HG03280 (cell line): ENCODE results near the gene PDZRN4.
A peak's percentile ranks its signal among the peaks of the same experiment; 100 is the strongest.
"Not testable (repeated sequence)": the region's sequence is repeated elsewhere in the genome, so short reads cannot be mapped to it uniquely, and the experiment has no call there.

Experiments used
- ATAC-seq: cut with Tn5 transposase; IDR thresholded peaks from one replicate; pipeline ENCODE4 v1.9.1; 2021; ENCODE audit warnings: mild to moderate bottlenecking, moderate library complexity; ENCODE audit not compliant: unreplicated experiment

Gene PDZRN4

GRCh38 chr12:41280341-41281095 lies 92.4 kb downstream of the PDZRN4 start:
- ATAC-seq = not testable (repeated sequence)

DNA sequence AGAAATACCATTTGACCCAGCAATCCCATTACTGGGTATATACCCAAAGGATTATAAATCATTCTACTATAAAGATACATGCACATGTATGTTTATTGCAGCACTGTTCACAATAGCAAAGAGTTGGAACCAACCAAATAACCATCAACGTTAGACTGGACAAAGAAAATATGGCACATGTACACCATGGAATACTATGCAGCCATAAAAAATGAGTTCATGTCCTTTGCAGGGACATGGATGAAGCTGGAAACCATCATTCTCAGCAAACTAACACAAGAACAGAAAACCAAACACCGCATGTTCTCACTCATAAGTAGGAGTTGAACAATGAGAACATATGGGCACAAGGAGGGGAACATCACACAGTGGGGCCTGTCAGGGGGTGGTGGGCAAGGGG lies 97.3 kb downstream of the PDZRN4 start:
- ATAC-seq = not testable (repeated sequence)

- no peak for ATAC-seq
Measured at GRCh38 chr12:41286426-41286825, 98.3 kb downstream of the PDZRN4 start.

GRCh38 chr12:41287500-41288141 lies 99.5 kb downstream of the PDZRN4 start:
- peak; percentile 84 for ATAC-seq

GRCh38 chr12:41288142-41288811 lies 100.2 kb downstream of the PDZRN4 start:
- no peak for ATAC-seq

GRCh38 chr12:41289501-41289900 lies 101.4 kb downstream of the PDZRN4 start:
- no peak for ATAC-seq

GRCh38 chr12:41293011-41293410 lies 104.9 kb downstream of the PDZRN4 start:
- ATAC-seq = no peak

- no peak for ATAC-seq
Measured at GRCh38 chr12:41293461-41293860, 105.3 kb downstream of the PDZRN4 start.

DNA sequence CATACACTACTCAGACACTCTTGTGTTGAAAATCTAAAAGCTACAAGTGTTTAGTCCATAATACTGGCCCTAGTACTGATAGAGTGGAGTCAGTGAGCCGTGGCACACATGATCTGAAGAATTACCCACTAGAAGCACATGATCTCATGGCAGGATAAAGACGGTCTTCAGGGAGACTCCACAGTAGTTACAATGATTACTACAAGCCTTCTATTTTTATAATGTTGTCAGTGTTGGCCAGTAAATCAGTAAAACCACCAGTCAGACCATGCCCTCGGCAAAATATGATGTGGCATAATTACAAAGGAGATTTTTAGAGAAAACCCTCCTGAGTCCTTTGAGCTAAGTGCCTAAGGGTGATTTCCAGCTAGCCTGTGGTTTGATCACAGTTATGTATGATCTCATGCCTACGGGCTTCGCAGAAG lies 114.9 kb downstream of the PDZRN4 start:
- ATAC-seq = no peak

DNA sequence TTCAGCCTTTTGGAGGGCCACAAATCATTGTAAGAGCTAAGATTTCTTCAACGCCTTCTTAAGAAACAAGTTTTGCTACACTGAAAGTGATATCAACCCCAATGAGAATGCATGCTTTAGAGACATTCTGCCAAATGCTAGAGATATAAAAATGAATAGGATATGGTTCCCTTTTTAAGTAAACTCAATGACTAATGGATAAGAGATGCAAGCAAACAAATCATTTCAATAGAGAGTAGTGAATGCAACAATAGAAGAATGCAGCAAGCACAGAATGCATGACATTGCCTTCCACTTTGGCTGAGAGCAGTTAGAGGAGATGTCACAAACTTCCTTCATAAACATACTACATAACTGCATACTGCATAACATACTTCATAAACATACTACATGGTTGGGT lies 116.4 kb downstream of the PDZRN4 start:
- no peak for ATAC-seq

DNA sequence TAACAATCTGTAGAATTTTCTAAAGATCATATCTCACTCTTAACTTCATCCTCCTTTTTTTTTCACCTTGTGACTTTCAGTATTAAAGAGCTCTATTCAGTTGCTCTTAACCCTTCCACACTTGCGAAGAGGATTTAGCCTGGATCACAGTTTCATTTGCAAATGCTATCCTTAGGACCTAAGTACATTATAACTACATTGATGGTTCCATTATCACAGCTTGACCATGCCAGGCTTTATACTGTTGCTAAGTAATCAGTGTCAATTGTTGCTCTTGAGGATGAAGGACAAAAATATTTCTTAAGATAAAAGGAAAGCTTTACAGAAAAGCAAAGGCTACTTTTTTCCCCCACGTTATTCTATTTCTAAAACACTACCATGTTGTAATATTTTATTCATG lies 122.2 kb downstream of the PDZRN4 start:
- ATAC-seq = no peak

DNA sequence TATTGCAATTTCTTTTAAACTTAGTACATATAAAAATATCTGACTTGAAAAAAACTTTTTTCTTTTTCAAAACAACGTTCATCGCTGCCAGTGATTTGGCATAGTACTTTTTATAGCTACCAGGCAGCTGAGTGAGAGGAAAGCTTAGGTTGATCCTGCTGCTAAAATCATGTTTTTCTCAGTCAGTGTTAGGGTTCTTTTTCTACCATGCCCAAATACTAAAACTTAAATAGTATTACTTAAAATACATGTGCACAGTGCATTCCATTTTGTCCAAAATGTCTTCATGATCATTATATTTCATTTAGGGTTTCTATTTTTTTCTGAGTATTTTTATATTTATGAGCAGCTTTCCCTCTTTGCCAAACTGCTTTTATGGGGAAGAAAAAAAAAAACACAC lies 123.8 kb downstream of the PDZRN4 start:
- no peak for ATAC-seq

- not testable (repeated sequence) for ATAC-seq
Measured at GRCh38 chr12:41312451-41312850, 124.3 kb downstream of the PDZRN4 start.

GRCh38 chr12:41325336-41325735 lies 137.2 kb downstream of the PDZRN4 start:
- no peak for ATAC-seq

- no peak for ATAC-seq
Measured at GRCh38 chr12:41327096-41327895, 139.2 kb downstream of the PDZRN4 start.

DNA sequence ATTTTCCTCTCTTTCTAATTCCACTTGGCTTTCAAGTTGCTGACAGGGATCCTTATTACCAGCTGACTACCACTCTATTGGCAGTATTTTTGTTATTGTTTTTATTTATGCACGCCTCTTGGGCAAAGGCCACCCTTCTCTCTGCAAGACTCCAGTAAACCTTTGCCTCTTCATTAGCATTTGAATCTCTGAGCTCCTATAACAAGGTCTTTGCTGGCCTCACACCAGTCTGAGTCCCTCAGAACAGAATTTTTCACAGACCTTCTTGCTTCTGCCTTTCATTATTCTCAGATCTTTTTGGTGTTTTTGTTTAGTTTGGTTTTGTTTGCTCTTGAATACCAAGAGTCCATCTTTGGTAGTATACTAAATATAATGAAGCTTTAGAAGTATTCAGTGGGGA lies 145.9 kb downstream of the PDZRN4 start:
- ATAC-seq = no peak

- ATAC-seq = no peak
Measured at GRCh38 chr12:41334390-41334789, 146.3 kb downstream of the PDZRN4 start.

- no peak for ATAC-seq
Measured at GRCh38 chr12:41336041-41336549, 148.0 kb downstream of the PDZRN4 start.

- ATAC-seq = no peak
Measured at GRCh38 chr12:41339784-41340183, 151.7 kb downstream of the PDZRN4 start.

- ATAC-seq = no peak
Measured at GRCh38 chr12:41344776-41345470, 156.8 kb downstream of the PDZRN4 start.
